GM18858 (cell line): ENCODE results near the gene TMEM178B.
"Not testable (repeated sequence)": the region's sequence is repeated elsewhere in the genome, so short reads cannot be mapped to it uniquely, and the experiment has no call there.

ENCODE experiments used
- ATAC-seq: cut with Tn5 transposase; IDR thresholded peaks from one replicate; pipeline ENCODE4 v1.9.1; 2021; ENCODE audit not compliant: unreplicated experiment

TMEM178B gene

DNA sequence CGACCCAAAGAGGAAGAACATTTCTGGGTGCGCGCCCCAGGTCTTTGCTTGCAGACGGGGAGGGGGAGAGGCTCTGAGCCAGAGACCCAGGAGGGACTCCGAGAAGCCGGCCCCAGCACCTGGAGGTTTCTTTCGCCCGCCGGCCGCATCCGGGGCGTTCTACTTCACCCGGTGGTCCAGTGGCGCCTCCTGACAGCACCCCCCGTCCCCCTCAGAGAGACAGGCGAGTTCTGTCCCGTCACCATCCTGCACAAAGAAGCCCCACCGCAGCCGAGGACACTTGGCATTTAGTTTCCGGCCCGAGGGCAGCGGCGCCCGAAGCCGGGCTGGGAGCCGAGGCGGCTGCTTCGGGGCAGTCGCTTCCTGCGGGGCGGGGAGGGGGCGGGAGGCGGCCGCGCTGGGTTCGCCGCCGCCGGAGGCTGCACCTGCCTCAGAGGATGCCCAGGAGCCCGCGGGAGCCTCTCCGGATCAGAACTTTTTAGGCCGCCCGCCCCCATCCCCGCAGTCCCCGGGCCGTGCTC is at the start of gene TMEM178B:
TMEM178B (plus strand) TSS at position 424 of the 521 bp plus-strand sequence.
- ATAC-seq, result no peak

DNA sequence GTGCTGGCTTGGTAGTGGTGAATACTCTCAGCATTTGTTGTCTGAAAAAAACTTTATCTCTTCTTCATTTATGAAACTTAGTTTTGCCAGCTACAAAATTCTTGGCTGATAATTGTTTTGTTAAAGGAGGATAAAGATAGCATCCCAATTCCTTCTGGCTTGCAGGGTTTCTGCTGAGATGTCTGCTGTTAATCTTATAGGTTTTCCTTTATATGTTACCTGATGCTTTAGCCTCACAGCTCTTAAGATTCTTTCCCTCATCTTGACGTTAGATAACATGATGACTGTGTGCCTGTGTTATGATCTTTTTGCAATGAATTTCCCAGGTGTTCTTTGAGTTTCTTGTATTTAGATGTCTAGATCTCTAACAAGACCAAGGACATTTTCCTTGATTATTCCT is 49.2 kb upstream of the TMEM178B start:
- no peak for ATAC-seq

DNA sequence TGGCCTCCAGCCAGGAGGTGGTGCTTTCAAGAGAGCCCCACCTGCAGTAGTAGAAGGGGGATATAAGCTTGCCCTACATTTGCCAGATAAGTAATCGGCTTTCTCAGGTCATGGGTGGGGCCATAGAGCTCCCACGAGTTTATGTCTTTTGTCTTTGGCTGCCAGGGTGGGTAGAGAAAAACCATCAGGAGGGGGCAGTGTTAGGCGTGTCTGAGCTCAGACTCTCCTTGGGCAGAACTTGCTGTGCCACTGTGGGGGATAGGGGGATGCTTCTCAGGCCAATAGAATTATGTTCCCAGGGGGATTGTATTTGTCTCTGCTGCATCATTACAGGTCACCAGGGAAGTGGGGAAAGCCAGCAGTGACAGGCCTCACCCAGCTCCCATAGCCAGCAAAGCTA is 46.8 kb upstream of the TMEM178B start:
- no peak for ATAC-seq

DNA sequence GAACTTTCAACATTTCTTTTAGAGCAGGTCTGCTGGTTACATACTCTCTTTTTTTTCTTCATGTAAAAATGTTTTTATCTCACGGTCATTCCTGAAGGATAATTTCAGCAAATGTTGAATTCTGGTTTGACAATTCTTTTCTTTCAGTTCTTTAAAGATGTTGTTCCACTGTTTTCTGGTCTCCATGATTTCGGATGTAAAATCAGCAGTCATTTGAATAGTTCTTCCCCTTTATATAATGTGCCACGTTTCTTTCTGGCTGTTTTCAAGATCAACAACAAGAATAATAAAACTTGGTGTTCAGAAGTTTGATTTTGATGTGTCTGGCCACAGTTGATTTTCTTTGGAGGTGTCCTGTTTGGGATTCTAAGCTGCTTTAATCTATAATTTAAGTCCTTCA is 45.1 kb upstream of the TMEM178B start:
- ATAC-seq, result no peak

DNA sequence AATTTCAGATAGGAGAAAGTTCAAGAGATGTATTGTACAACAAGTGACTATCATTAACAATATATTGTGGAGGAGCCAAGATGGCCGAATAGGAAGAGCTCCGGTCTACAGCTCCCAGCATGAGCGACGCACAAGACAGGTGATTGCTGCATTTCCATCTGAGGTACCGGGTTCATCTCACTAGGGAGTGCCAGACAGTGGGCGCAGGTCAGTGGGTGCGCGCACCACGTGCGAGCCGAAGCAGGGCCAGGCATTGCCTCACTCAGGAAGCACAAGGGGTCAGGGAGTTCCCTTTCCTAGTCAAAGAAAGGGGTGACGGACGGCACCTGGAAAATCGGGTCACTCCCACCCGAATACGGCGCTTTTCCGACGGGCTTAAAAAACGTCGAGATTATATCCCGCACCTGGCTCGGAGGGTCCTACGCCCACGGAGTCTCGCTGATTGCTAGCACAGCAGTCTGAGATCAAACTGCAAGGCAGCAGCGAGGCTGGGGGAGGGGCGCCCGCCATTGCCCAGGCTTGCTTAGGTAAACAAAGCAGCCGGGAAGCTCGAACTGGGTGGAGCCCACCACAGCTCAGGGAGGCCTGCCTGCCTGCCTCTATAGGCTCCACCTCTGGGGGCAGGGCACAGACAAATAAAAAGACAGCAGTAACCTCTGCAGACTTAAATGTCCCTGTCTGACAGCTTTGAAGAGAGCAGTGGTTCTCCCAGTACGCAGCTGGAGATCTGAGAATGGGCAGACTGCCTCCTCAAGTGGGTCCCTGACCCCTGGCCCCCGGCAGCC is 41.1 kb upstream of the TMEM178B start:
- ATAC-seq, result not testable (repeated sequence)

DNA sequence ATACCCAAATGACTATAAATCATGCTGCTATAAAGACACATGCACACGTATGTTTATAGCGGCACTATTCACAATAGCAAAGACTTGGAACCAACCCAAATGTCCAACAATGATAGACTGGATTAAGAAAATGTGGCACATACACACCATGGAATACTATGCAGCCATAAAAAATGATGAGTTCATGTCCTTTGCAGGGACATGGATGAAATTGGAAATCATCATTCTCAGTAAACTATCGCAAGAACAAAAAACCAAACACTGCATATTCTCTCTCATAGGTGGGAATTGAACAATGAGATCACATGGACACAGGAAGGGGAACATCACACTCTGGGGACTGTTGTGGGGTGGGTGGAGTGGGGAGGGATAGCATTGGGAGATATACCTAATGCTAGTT is 35.8 kb upstream of the TMEM178B start:
- not testable (repeated sequence) for ATAC-seq

DNA sequence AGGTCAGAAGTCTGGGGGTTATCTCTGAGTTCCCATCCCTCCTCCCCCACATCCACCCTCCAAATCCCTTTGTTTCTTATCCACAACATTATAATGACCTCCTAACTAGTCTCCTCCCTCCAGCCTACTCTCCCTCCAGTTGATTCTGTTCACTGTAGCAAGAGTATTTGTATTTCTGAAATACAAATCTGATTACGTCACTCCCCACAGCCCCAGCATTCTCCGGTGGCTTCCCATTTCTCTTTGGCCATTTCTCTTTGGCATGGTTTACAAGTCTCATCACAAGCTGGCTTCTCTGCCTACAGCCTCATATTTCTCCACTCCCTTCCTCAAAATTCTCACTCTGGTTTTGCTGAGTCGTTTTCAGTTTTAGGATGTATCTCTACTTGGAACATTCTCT is 34.5 kb upstream of the TMEM178B start:
- no peak for ATAC-seq

DNA sequence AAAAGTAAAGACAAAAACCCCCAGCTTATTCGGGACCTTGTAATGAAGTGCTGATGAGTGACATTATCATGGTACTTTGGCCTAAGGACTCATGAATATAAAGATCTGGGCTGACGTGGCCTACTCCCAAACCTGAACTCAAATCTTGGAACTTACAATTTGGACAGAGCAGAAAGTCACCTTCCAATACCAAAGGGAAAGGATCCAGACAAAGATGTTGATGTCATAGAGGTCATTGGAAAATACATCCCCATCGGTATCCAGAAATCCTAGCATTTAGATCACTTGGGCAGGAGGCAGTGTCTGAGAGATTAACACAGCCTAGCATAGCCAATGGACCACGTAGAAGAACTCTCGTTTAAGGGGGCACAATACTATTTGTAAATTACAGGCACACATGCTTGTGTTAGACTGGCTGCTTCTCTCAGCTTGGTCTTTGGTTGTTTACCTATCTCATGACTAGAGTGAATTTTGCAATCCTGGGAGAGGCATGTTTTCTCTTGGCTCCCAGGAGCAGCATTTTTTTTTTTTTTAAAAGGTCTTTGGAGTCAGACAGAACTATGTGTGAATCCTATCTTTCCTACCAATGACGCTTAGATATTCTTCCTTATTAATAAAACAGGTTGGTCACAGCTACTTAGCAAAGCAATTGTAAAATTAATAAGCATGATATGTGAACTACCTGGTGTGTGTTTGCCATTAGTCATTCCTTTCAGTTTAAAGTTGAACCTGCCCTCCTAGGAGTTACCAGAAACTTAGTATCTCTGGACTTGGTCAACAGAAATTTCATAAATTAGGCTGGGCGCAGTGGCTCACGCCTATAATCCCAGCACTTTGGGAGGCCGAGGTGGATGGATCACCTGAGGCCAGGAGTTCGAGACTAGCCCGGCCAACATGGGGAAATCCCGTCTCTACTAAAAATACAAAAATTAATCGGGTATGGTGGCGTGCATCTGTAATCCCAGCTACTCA is 31.4 kb upstream of the TMEM178B start:
- no peak for ATAC-seq

DNA sequence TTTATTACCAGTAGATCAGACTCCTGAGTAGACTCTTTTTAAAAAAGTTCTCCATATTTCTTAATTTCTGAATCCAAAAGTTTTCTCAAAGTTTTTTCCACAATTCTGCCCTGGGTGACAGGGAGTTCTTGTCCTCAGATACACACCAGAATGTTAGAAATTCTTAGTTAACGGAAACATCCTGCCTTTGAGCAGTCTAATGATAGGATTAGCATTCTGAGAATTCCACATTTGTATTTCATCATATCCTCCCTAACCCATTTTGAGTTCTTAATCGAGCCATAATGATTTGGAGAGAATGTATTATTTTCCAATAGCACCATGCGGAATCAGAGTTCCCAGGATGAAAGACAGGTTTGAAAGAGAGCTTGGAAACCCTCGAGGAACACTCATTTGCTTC is 30.2 kb upstream of the TMEM178B start:
- ATAC-seq, result no peak

DNA sequence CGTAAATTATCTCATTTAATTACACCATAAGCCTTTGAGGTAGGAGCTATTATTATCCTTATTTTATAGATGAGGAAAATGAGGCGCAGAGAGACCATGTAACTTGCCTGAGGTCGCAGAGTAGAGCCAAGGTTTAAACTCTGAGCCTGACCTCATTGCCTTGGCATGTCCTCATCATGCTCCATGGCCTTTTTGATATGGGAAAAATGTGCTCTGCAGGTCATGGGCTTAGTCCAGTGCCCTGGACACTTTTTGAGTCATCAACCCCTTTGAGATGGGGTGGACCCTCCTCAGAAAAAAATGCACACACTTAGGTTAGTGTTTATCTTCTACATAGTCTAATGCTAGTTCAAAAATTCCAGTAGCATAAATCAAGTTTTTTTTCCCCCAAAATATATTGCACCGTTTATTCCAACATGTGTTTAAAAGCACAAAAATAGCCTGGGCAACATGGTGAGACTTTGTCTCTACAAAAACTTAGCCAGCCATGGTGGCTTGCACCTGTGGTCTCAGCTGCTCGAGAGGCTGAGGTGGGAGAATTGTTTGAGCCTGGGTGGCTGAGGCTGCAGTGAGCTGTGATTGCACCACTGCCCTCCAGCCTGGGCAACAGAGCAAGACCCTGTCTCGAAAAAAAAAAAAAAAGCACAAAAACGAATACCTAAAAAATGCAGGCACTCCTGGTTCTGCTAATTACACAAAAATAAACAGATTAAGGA is 28.6 kb upstream of the TMEM178B start:
- ATAC-seq, result no peak

DNA sequence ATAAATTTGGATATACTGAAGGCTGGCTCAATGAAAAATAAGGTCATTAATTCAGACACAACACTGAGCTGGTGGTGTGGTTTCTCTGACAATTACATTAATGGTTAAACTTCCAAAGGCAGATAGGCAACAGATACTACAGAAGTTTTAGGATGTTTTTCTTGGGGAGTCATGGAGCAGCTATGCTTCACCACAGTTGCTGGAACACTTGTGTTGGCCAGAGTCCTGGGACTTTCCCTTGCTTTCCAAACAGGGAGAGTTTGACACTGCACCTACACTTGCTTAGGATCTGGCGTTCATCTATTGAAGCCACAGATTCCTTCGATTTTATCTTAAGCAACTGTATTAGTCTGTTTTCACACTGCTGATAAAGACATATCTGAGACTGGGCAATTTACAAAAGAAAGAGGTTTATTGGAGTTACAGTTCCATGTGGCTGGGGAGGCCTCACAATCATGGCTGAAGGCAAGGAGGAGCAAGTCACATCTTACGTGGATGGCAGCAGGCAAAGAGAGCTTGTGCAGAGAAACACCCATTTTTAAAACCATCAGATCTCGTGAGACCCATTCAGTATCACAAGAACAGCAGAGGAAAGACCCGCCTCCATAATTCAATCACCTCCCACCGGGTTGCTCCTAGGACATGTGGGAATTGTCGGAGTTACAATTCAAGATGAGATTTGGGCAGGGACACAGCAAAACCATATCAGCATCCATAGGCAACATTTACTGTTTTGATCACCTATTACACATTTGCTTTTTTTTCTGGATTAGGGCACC is 27.8 kb upstream of the TMEM178B start:
- no peak for ATAC-seq

DNA sequence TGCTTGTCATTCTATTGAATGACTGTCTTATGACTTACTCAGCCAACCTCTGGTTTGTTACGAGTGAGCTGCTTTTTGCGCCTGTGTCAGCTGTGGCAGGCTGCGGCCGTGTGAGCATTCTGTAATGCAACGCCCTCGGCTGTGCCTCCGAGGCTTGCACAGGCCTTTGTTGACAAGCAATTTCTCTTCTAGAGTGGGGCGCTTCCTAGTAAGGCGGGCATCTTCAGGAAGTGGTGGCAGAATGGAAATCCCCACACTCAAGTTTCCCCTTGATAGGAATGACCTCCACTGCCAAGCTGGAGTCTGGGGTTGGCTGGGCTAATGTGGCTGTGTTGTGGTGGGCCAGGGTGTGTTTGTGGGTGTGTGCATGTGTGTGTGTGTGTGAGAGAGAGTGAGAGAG is 20.2 kb upstream of the TMEM178B start:
- ATAC-seq, result no peak

DNA sequence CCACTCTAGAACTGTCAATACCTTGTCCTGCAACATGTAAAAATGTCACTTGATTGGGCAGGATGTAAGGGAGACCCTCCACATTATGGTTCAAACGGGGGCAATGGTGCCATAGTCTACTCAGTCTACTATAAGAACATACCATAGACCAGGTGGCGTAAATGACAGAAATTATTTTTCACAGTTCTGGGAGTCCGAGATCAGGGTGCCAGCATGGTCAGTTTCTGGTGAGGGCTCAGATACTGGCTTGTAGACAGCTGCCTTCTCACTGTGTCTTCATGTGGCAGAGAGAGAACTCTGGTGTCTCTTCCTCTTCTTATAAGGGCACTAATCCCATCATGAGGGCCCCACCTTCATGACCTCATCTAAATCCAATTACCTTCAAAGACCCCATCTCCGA is 18.7 kb upstream of the TMEM178B start:
- no peak for ATAC-seq

DNA sequence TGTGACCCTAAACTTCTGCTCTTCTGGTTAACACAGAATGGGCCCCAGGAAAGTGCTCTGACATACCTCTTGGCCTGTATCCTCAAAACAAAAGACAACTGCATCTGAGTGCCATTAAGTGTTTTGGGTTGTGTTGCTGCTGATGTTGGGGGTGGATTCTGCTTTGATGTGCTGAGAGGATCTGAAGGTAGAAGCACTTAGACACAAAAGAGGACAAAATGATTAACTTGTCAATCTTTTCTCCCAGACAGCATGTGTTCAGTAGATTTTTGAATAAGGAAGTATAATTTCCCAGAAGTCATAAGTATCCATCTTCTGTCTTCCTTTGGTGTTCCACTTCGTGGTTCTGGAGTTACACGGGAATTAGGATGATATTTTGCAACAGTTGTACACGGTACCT is 16.1 kb upstream of the TMEM178B start:
- ATAC-seq, result no peak

DNA sequence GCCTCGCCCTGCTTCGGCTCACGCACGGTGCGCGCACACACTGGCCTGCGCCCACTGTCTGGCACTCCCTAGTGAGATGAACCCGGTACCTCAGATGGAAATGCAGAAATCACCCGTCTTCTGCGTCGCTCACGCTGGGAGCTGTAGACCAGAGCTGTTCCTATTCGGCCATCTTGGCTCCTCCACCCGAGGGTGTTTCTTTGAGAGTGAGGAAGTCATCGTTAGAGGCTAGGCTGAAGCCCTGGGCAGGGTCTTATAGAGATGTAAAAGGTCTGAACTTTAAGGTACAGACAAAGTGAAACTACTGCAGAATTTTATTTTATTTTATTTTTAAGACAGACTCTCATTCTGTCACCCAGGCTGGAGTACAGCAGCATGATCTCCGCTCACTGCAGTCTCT is 6.0 kb upstream of the TMEM178B start:
- not testable (repeated sequence) for ATAC-seq

DNA sequence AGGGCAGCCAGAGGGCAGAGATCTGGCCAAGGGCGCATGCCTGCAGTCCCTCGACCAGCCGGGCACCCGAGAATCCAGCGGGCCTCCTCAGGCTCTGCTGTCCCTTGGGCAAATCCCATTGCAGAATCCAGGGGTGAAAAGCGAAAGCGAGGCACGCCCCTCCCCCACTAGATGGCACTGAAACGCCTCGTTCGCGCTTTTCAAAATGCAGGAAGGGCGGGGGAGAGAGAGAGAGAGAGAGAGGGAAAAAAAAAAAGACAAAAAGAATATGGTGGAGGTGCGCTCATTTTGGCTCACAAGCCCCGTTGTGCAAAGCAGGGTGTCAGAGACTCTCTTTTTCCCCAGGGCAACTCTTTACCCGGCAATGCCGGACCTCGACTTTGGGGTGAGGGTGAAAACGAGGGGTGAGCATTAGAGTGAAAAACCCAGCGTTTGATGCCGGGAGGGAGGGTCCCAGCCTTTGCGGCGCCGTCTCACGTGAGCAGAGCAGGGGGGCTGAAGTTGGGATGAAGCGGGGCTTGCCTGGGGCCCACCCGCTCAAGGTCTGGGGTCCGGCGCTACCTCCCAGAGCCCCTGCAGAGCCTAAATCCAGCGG is 2.5 kb upstream of the TMEM178B start:
- ATAC-seq, result no peak

DNA sequence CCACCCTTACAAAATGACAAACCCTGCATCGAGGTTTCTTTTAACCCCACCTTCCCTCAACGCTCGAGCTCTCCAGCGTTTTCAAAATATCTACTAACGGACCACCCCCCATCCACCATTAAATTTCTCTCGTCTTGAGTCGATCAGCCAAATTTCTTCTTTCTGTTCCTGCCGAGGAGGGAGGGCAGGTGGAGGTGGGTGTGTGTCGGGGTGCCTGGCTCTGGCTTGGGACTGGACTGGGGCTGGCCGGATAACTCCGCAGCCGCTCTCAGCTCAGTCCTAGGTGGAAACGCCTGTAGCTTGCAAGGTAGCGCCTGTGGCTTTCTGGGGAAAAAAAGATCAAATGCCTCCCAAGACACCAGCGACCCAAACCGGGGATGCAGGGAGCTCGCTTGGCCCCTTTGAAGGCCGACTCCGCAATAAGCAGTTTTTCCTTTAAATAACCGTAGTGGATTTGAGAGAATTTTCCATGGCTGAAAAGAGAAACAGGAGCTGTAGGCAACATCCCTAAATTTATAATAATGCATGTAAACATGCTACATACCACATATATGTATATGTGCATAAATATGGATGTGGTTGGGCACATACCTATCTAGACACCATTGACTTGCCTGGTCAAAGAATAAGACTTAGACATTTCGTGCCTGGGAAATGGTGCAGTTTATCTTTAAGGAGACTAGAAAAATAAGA is 1.9 kb upstream of the TMEM178B start:
- ATAC-seq, result no peak

DNA sequence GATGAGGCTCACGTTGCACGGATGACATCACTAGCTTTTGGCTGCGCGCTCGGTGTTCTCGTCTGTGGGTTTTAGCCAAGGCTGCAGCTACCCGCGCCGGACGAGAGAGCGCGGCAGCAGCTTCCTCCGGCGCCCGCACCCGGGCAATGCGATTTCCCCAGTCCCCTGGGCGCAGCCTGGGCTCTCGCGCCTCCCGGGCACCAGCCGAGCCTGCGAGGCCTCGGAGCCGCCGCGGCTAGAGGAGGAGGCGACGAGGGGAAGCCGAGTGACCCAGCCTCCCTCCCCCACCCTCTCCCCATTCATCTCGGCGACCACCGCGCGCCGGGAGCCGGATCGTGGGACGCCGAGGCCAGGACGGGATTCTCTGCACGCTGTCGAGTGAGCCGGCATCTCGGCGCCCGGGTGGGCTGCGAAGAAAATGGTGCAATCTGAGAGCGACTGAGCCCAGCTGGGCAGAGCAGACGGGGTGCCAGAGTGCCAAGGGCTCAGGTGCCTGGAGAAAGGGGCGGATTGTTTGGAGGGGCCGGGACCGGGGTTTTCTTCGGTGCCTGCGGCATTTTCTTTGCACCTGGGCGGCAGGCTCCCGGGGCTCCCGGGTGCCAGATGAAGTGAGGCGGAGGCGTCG is 1.2 kb upstream of the TMEM178B start:
- ATAC-seq, result no peak

DNA sequence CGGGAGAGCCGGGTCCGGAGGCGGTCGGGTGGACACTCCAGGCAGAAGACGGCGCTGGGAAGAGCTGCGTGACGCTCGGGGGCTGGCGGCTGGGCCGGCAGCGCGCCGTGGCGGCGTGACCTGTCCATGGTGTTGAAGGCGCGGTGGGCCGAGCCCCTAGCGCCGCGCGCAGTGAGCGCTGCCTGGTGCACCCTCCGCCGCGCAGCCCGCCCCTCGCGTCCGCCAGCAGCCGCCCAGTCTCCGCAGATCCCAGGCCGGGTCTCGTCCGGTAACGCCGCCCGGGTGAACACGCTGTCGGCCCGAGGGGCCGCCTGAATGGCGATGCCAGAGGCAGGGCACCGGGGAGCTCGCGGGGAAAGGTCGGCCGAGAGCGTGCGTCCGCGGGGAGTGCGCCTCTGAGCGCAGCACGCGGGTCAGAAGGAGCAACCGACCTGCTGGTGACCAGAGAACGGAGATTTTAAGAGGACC is 657 bp upstream of the TMEM178B start:
- no peak for ATAC-seq
